Stimulated activated CD4-positive, alpha-beta T cell treated with anti-CD3 and anti-CD28 coated beads, Interleukin-12 subunit alpha, Interleukin-12 subunit beta, amount 100 ng/mL, for 4 hours (primary cell): Measurements from ENCODE around the gene VGLL3.

ENCODE experiments used
- DNase-seq: peaks from one replicate; pipeline ENCODE4 v3.0.0-alpha.2; 2020

Gene VGLL3

GRCh38 chr3:86948822-86949221 lies 42.1 kb downstream of the VGLL3 start:
- no peak for DNase-seq

- DNase-seq: no peak
Observed at GRCh38 chr3:86942206-86942605, 48.7 kb downstream of the VGLL3 start.

- DNase-seq: no peak
Observed at GRCh38 chr3:86938416-86939105, 52.4 kb downstream of the VGLL3 start.

GRCh38 chr3:86937306-86937791 lies 53.6 kb downstream of the VGLL3 start:
- no peak for DNase-seq

DNA sequence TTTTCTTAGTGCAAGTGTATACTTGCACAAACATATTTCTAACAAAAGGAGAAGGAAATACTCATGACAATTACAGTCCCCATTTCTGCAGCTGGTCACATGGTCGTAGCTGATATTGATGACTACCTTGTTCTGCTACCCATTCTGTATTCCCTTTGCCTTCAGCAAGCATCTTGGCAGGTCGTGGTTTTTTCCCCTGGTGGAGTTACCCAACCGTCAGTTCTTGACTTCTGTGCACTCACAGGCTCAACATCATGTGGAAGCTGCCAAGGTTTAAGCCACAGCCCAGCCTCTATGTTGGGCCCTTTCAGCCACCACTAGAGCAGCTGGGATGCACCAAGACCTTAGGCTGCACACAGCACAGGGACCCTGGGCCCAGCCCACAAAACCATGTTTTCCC lies 56.1 kb downstream of the VGLL3 start:
- no peak for DNase-seq

DNA sequence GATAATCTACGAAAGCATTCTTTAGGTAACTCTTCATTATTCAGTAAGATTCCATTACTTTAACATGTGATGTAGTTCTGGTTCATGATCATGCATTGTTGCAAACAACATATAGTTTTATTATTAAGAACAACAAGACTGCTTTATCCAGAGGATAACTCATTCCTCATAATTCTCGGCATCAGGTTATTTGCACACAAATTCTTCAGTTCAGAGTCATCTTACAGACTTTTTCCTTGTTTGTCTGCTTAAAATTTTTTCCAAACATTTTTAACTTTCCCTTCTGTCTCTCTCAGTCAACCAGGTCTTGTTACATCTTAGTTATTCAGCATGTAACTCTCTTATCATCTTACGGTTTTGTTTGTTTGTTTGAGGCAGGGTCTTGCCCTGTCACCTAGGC lies 60.1 kb downstream of the VGLL3 start:
- no peak for DNase-seq

DNA sequence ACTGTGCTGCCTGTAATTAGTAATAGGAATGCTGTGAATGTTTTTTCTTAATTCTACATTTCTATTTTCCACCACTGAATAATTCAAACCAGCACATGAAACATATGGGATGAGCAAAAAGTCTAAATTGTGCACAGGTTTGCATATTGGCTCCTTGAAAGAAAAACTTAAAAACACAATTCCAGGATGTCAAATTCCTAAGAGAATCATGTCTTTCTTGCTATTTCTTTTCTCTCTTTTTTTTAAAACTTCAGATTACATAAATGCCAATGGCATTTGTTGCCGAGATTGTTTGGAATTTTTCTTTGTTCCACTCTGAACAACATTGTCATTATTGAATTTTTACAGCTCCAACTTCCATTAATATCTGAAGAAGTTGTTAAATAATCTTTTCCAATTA lies 60.8 kb downstream of the VGLL3 start:
- DNase-seq: no peak

DNA sequence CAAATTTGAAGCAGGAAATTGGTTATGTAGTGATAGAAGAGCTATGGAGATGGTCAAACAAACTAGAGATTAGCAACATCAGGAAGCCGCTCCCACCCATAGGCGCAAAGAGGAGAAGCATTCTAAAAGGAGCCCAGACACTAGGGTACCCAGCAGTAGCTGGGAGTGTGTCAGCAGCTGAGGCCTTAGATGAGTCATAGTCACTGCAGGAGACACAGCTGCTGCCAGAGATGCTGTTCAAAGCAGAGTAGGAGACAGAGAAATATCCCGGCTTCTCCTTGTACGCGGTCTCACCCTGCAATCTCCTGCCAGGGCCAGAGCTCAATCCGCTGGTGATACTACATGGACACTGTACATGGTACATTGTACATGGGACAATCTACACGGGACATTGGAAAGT lies 61.9 kb downstream of the VGLL3 start:
- DNase-seq: no peak

- DNase-seq: no peak
Observed at GRCh38 chr3:86923071-86923491, 67.9 kb downstream of the VGLL3 start.

- DNase-seq: no peak
Observed at GRCh38 chr3:86921971-86922680, 68.8 kb downstream of the VGLL3 start.

GRCh38 chr3:86914670-86915069 lies 76.3 kb downstream of the VGLL3 start:
- no peak for DNase-seq

GRCh38 chr3:86913160-86913559 lies 77.8 kb downstream of the VGLL3 start:
- no peak for DNase-seq

DNA sequence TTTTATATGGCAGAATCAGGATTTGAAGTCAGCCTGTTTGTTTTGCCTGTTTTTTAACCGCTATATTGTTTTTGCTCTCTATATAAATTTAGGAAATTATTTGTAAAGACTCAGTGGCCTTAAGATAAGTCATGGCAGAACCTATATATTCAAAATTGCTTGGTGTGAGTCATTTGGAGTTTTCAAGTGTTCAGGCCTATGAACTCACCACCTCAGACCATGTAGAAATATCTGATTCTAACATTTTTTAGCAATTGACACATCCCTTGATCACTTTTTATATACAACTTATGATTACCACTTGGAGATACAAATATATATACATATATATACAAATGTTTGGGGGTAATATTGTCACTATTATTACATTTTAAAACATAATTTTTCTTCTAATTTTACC lies 95.7 kb downstream of the VGLL3 start:
- DNase-seq: no peak

DNA sequence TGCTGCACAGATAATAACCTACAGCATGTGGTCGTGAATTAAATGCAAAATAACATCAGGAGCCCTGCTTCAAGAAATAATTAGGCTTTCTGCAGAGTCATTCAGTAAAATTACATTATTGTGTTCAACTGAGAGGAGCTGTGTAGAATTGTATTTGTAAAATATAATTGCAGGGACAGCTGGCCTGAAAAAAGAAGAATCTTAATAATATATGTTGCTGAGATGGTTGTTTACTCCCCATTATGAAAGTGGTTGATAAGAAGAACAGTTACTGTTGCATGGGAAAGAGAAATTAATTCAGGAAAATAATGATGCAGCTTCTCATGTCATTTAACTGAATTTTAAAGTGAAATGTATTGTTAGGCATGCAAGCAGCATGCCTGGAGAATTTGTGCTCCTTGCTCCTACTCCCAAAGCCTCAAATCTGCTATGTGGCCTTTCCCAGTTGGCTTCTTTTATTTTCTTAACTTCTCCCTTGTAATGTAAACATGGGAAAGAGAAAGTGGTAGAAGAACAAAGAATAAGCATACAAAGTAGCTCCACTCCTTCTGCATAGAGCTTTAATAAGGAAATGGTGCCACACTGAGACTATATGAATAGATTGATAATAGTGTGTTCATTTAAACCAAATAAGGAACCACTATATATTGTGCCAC lies 100.1 kb downstream of the VGLL3 start:
- DNase-seq: no peak
